ENCODE results near the gene PCIF1. TPM values are rescaled to one million over a fixed set of nuclear protein-coding genes. Genes with fewer than 3 reads are reported as not detected.

PCIF1 gene
- total and polyA plus RNA-seq, 7 donors: 24.7 to 46.7 (median 29.7) TPM

GRCh38 chr20:45959126-45959525 lies 24.6 kb downstream of the PCIF1 start:
- ATAC-seq (no peak), DNase-seq (peak in 1 of 2 donors; percentile 42)
- WGBS, 3 donors: 92 to 94% (median 92%) methylated on average over 15 to 16 of the region's 16 CpGs
- Histone ChIP-seq H3K27me3 (ENCODE audit: insufficient read depth in 3 of 3, low read length in 2 of 3) (no peaks in the 10 kb centered on the region), H3K27ac (no peak overlapping the region), H3K4me1 (no peaks in the 10 kb centered on the region), H3K36me3 (ENCODE audit: insufficient read depth in 1 of 2, low read depth in 1 of 2) (peaks cover 19 to 90% of the 10 kb centered on the region in 2 donors), H3K9me3 (no peaks in the 10 kb centered on the region), H3K4me3 (no peak overlapping the region)
- no peak for TF ChIP-seq CTCF (IDR thresholded peaks at IDR 0.05)
- intact Hi-C loops (cut with DNase I): loop anchor here in 1 of 2 donors (5.0 kb wide), 1 partner anchor 137 kb away; no protein-coding TSS in a partner anchor

- Histone ChIP-seq H3K4me3 (no peak overlapping the region), H3K4me1 (no peaks in the 10 kb centered on the region), H3K36me3 (ENCODE audit: insufficient read depth in 1 of 2, low read depth in 1 of 2) (peaks cover 19 to 99% of the 10 kb centered on the region in 2 donors), H3K9me3 (no peaks in the 10 kb centered on the region), H3K27me3 (ENCODE audit: insufficient read depth in 3 of 3, low read length in 2 of 3) (no peaks in the 10 kb centered on the region), H3K27ac (no peak overlapping the region)
- WGBS, 3 donors: 94 to 98% (median 95%) methylated on average over 14 of the region's 14 CpGs
- no peak for TF ChIP-seq CTCF (IDR thresholded peaks at IDR 0.05)
- DNase-seq (peak in 1 of 2 donors; percentile 39), ATAC-seq (no peak)
- intact Hi-C loops (cut with DNase I): loop anchor here (5.0 kb wide), 2 partner anchors 68 to 138 kb away; partner anchors contain the start of genes CTSA (in 1 of the 2) and NEURL2 (in 1 of the 2)
These were observed 25.6 kb downstream of the PCIF1 start for GRCh38 chr20:45959956-45960630.

GRCh38 chr20:45962031-45962755 lies 27.7 kb downstream of the PCIF1 start:
- H3K27ac ChIP-seq: no peak overlapping the region
- 90 to 94% (median 94%) methylated on average over 25 to 26 of the region's 26 CpGs for WGBS, 3 donors
- no peaks in the 10 kb centered on the region for H3K9me3 ChIP-seq
- intact Hi-C loops (cut with DNase I): loop anchor here (5.0 kb wide), 2 partner anchors 70 to 140 kb away; partner anchors contain the start of genes CTSA (in 1 of the 2) and NEURL2 (in 1 of the 2)
- no peak overlapping the region for H3K4me3 ChIP-seq
- H3K36me3 ChIP-seq (ENCODE audit: insufficient read depth in 1 of 2, low read depth in 1 of 2): peaks cover 23 to 100% of the 10 kb centered on the region in 2 donors
- TF ChIP-seq CTCF (IDR thresholded peaks at IDR 0.05): no peak
- no peaks in the 10 kb centered on the region for H3K27me3 ChIP-seq (ENCODE audit: insufficient read depth in 3 of 3, low read length in 2 of 3)
- H3K4me1 ChIP-seq: no peaks in the 10 kb centered on the region
- ATAC-seq (peak in 1 of 4 donors; percentile 23), DNase-seq (peak in 1 of 2 donors; percentile 41)

- 83 to 84% (median 84%) methylated on average over 34 of the region's 34 CpGs for WGBS, 3 donors
- Histone ChIP-seq H3K9me3 (no peaks in the 10 kb centered on the region), H3K4me3 (no peak overlapping the region), H3K4me1 (peaks cover under 1% of the 10 kb centered on the region), H3K36me3 (ENCODE audit: insufficient read depth in 1 of 2, low read depth in 1 of 2) (peaks cover 22 to 100% of the 10 kb centered on the region in 2 donors), H3K27me3 (ENCODE audit: insufficient read depth in 3 of 3, low read length in 2 of 3) (no peaks in the 10 kb centered on the region), H3K27ac (no peak overlapping the region)
- DNase-seq (peak in 1 of 2 donors; percentile 48), ATAC-seq (peak in 3 of 4 donors; percentile 47 to 66 (median 48))
- TF ChIP-seq CTCF (IDR thresholded peaks at IDR 0.05): peak; percentile 44
- intact Hi-C loops (cut with DNase I): loop anchor here (5.0 kb wide), 2 partner anchors 71 to 141 kb away; partner anchors contain the start of genes CTSA (in 1 of the 2) and NEURL2 (in 1 of the 2)
These were observed 28.8 kb downstream of the PCIF1 start for GRCh38 chr20:45963059-45964005.

Data from psoas muscle (tissue), 8 donors.